ENCODE measurements around the gene TMEM234.

The TMEM234 gene

DNA sequence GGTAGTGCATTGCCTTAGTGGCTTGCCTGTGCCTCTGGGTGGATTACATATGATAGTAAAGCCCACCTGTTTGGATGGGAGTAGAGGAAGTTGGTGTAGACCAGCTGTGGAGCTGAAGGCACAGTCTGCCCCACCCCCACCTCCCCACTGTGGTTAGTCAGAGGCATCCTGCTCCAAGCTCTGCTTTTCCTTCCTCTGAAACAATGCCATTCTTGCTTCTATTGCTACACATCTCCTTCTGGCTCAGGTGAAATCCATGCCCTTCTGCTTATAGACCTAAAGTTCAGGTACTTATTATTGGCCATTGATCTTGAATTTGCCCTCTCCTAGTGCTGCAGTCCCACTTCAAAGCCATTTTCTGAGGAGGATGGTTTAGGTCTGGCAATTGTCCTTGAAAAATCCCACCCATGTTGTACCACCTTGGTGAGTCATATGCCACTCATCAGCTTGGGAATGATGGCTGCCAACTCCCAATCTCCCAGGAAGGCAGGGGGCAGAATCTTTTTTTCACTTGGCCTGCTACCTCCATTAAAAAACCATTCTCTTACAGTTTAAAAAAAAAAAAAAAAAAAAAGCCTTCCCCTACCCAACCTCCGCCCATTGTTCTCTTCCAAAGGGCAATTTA, 49.4 kb downstream of the TMEM234 start:
- DNase-seq (ENCODE audit: low read depth), result no peak

DNA sequence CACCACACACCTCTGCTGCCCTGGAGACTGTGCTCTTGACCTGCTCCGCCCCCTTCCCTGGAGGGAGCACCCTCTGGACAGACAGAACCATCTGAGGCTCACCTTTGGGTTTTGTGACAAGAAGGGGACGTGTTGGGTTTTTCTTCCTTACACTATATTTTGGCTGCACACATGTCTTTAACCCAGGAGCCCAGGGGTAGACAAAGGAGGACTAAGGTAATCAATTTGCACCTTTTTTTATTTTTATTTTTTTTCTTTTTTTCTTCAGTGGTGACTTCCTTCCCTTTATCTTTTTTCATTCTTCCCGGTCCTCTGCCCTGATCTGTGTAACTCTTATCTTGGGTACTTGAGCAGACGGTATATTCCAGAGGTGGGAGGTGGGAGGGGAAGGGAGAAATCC, 51.2 kb downstream of the TMEM234 start:
- no peak for DNase-seq (ENCODE audit: low read depth)

Data from activated T-helper 9 cell treated with anti-CD3 and anti-CD28 coated beads, Interleukin-2, amount 50 U/mL, for 16 hours (primary cell).